ENCODE measurements around the gene CDC5L.
A peak's percentile ranks its signal among the peaks of the same experiment; 100 is the strongest.
"Not testable (repeated sequence)": the region's sequence is repeated elsewhere in the genome, so short reads cannot be mapped to it uniquely, and the experiment has no call there.

Gene CDC5L

GRCh38 chr6:44415449-44415848 is 27.9 kb downstream of the CDC5L start:
- DNase-seq (ENCODE audit: low spot score): no peak

- DNase-seq (ENCODE audit: low spot score): no peak
Measured at GRCh38 chr6:44415873-44416502, 28.5 kb downstream of the CDC5L start.

GRCh38 chr6:44422531-44422930 is 35.0 kb downstream of the CDC5L start:
- DNase-seq (ENCODE audit: low spot score): no peak

GRCh38 chr6:44423306-44423705 is 35.8 kb downstream of the CDC5L start:
- DNase-seq (ENCODE audit: low spot score): no peak

GRCh38 chr6:44425951-44426350 is 38.4 kb downstream of the CDC5L start:
- no peak for DNase-seq (ENCODE audit: low spot score)

- no peak for DNase-seq (ENCODE audit: low spot score)
Measured at GRCh38 chr6:44428682-44429081, 41.2 kb downstream of the CDC5L start.

- no peak for DNase-seq (ENCODE audit: low spot score)
Measured at GRCh38 chr6:44430326-44430725, 42.8 kb downstream of the CDC5L start.

GRCh38 chr6:44431118-44431725 is 43.7 kb downstream of the CDC5L start:
- DNase-seq (ENCODE audit: low spot score): peak; percentile 82

GRCh38 chr6:44432227-44432626 is 44.7 kb downstream of the CDC5L start:
- no peak for DNase-seq (ENCODE audit: low spot score)

- DNase-seq (ENCODE audit: low spot score): no peak
Measured at GRCh38 chr6:44432726-44433125, 45.2 kb downstream of the CDC5L start.

- no peak for DNase-seq (ENCODE audit: low spot score)
Measured at GRCh38 chr6:44435500-44435899, 48.0 kb downstream of the CDC5L start.

GRCh38 chr6:44438827-44439226 is 51.3 kb downstream of the CDC5L start:
- no peak for DNase-seq (ENCODE audit: low spot score)

GRCh38 chr6:44439270-44440045 is 52.0 kb downstream of the CDC5L start:
- no peak for DNase-seq (ENCODE audit: low spot score)

GRCh38 chr6:44441091-44441855 is 53.8 kb downstream of the CDC5L start:
- no peak for DNase-seq (ENCODE audit: low spot score)

GRCh38 chr6:44442236-44442635 is 54.7 kb downstream of the CDC5L start:
- no peak for DNase-seq (ENCODE audit: low spot score)

GRCh38 chr6:44442833-44443444 is 55.4 kb downstream of the CDC5L start:
- no peak for DNase-seq (ENCODE audit: low spot score)

GRCh38 chr6:44444853-44445252 is 57.3 kb downstream of the CDC5L start:
- no peak for DNase-seq (ENCODE audit: low spot score)

- DNase-seq (ENCODE audit: low spot score): no peak
Measured at GRCh38 chr6:44446626-44447300, 59.3 kb downstream of the CDC5L start.

- DNase-seq (ENCODE audit: low spot score): not testable (repeated sequence)
Measured at GRCh38 chr6:44449181-44449580, 61.7 kb downstream of the CDC5L start.

GRCh38 chr6:44451803-44452695 is 64.5 kb downstream of the CDC5L start:
- DNase-seq (ENCODE audit: low spot score): no peak
